ENCODE data around the gene RASEF. TPM values are rescaled to one million over a fixed set of nuclear protein-coding genes. Genes with fewer than 3 reads are reported as not detected.

Gene RASEF
- total and polyA plus RNA-seq, 2 donors (not counting 3 experiments of a cell fraction or from before 2014, with no cell fraction given) = 0.11 TPM; not detected in 1

DNA sequence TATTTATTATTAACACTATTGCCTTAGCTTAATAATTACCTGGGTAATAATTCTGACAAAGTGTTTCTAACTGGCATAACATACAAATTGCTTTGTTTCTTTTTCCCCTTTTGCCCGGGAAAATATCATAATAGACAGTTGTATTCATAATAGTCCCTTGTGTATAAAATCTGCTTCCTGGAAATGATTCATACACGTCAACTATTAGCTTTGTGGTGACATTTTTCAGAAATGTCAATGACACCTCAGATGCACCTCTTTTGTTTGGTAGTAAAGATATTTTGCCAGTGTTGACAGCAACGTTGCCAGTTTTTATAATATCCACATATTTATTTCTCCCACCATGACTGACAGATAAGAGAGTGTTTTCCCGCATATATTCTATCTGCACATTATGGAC, 73.0 kb downstream of the RASEF start:
- H3K9me1 ChIP-seq (replicated peaks; ENCODE audit: control insufficient read depth, extremely low read depth, insufficient read depth, low read length) = no peaks in the 10 kb centered on the region
- H3K27me3 ChIP-seq (ENCODE audit: control insufficient read depth in 2 of 2, insufficient read depth in 2 of 2, low read length in 2 of 2) = no peaks in the 10 kb centered on the region
- H2AFZ ChIP-seq (ENCODE audit: low read depth, low read length) = no peak overlapping the region
- no peaks in the 10 kb centered on the region for H3K9me3 ChIP-seq (replicated peaks; ENCODE audit: control insufficient read depth, insufficient read depth, low read length)
- intact Hi-C loops (cut with micrococcal nuclease) = no loop called here
- ChIA-PET CTCF (no interaction called here), POLR2A (no interaction called here)
- no peaks in the 10 kb centered on the region for H4K20me1 ChIP-seq (replicated peaks; ENCODE audit: control insufficient read depth, extremely low read depth, insufficient read depth, low read length)
- FAIRE-seq = no peak
- H3K4me3 ChIP-seq (replicated peaks in 1 of 3; ENCODE audit: insufficient read depth in 1 of 3, low read depth in 1 of 3, low read length in 3 of 3) = no peak overlapping the region
- DNase-seq (ENCODE audit: low read depth, low spot score) = no peak
- dilution Hi-C loops (cut with MboI; ENCODE audit: extremely low pct_ligation_motif_present, low sequenced_read_pairs) = no loop called here
- no peaks in the 10 kb centered on the region for H3K36me3 ChIP-seq (ENCODE audit: control insufficient read depth in 2 of 2, extremely low read depth in 1 of 2, insufficient read depth in 2 of 2, low read length in 2 of 2)
- TF ChIP-seq, protein P1, sequence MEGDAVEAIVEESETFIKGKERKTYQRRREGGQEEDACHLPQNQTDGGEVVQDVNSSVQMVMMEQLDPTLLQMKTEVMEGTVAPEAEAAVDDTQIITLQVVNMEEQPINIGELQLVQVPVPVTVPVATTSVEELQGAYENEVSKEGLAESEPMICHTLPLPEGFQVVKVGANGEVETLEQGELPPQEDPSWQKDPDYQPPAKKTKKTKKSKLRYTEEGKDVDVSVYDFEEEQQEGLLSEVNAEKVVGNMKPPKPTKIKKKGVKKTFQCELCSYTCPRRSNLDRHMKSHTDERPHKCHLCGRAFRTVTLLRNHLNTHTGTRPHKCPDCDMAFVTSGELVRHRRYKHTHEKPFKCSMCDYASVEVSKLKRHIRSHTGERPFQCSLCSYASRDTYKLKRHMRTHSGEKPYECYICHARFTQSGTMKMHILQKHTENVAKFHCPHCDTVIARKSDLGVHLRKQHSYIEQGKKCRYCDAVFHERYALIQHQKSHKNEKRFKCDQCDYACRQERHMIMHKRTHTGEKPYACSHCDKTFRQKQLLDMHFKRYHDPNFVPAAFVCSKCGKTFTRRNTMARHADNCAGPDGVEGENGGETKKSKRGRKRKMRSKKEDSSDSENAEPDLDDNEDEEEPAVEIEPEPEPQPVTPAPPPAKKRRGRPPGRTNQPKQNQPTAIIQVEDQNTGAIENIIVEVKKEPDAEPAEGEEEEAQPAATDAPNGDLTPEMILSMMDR (IDR thresholded peaks at IDR 0.05; ENCODE audit: extremely low read depth in 1 of 2, insufficient read depth in 1 of 2, low read depth in 1 of 2, low read length in 2 of 2) = no peak
- TF ChIP-seq, protein P2, sequence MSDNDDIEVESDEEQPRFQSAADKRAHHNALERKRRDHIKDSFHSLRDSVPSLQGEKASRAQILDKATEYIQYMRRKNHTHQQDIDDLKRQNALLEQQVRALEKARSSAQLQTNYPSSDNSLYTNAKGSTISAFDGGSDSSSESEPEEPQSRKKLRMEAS (IDR thresholded peaks at IDR 0.05; ENCODE audit: insufficient read depth, insufficient read length) = no peak
- no peak for TF ChIP-seq JUN (IDR thresholded peaks at IDR 0.05; ENCODE audit: borderline replicate concordance, insufficient read depth, insufficient read length, low read depth)
- H3K9ac ChIP-seq (replicated peaks; ENCODE audit: extremely low read depth, insufficient read depth, low read length) = no peak overlapping the region
- no peak overlapping the region for H3K4me2 ChIP-seq (ENCODE audit: insufficient read depth, low read length)
- H3K27ac ChIP-seq (ENCODE audit: insufficient read depth, low read depth, low read length) = no peak overlapping the region
- no peaks in the 10 kb centered on the region for H3K79me2 ChIP-seq (ENCODE audit: control insufficient read depth, insufficient read depth, low read length)
- no TSS peak for BruUV-seq (replicated peaks)
- no peaks in the 10 kb centered on the region for H3K4me1 ChIP-seq (ENCODE audit: control insufficient read depth, extremely low read depth, insufficient read depth, low read length)

DNA sequence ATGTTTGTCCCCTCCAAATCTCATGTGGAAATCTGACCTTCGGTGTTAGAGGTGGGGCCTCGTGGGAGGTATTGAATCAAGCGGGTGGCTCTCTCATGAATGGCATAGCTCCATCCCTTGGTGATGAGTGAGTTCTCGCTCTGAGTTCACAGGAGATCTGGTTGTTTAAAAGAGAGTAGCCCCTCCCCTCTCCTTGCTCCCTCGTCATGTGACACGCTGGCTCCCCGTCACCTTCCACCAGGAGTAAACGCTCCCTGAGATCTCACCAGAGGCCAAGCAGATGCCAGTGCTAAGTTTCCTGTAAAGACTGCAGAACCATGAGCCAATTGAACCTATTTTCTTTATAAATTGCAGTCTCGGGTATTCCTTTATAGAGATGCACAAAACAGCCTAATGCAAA, 74.5 kb downstream of the RASEF start:
- TF ChIP-seq JUN (IDR thresholded peaks at IDR 0.05; ENCODE audit: borderline replicate concordance, insufficient read depth, insufficient read length, low read depth) (no peak), FOS (IDR thresholded peaks at IDR 0.05; ENCODE audit: borderline replicate concordance, insufficient read depth, low read length) (no peak), POLR2AphosphoS5 (IDR thresholded peaks at IDR 0.05; ENCODE audit: insufficient read depth, low read depth, low read length) (no peak)
- TF ChIP-seq, protein P2 (IDR thresholded peaks at IDR 0.05; ENCODE audit: insufficient read depth, insufficient read length) = no peak
- ChIA-PET CTCF (no interaction called here), POLR2A (no interaction called here)
- dilution Hi-C loops (cut with MboI; ENCODE audit: extremely low pct_ligation_motif_present, low sequenced_read_pairs) (no loop called here), intact Hi-C loops (cut with micrococcal nuclease) (no loop called here)
- Histone ChIP-seq H3K4me2 (ENCODE audit: insufficient read depth, low read length) (no peak overlapping the region), H3K9me1 (replicated peaks; ENCODE audit: control insufficient read depth, extremely low read depth, insufficient read depth, low read length) (no peaks in the 10 kb centered on the region), H3K27me3 (ENCODE audit: control insufficient read depth in 2 of 2, insufficient read depth in 2 of 2, low read length in 2 of 2) (no peaks in the 10 kb centered on the region), H4K20me1 (replicated peaks; ENCODE audit: control insufficient read depth, extremely low read depth, insufficient read depth, low read length) (no peaks in the 10 kb centered on the region), H3K9ac (replicated peaks; ENCODE audit: extremely low read depth, insufficient read depth, low read length) (no peak overlapping the region), H3K9me3 (replicated peaks; ENCODE audit: control insufficient read depth, insufficient read depth, low read length) (no peaks in the 10 kb centered on the region), H3K4me1 (ENCODE audit: control insufficient read depth, extremely low read depth, insufficient read depth, low read length) (no peaks in the 10 kb centered on the region), H3K79me2 (ENCODE audit: control insufficient read depth, insufficient read depth, low read length) (no peaks in the 10 kb centered on the region), H2AFZ (ENCODE audit: low read depth, low read length) (no peak overlapping the region), H3K4me3 (replicated peaks in 1 of 3; ENCODE audit: insufficient read depth in 1 of 3, low read depth in 1 of 3, low read length in 3 of 3) (no peak overlapping the region), H3K27ac (ENCODE audit: insufficient read depth, low read depth, low read length) (no peak overlapping the region), H3K36me3 (ENCODE audit: control insufficient read depth in 2 of 2, extremely low read depth in 1 of 2, insufficient read depth in 2 of 2, low read length in 2 of 2) (no peaks in the 10 kb centered on the region)
- no TSS peak for BruUV-seq (replicated peaks)
- FAIRE-seq (no peak), DNase-seq (ENCODE audit: low read depth, low spot score) (no peak)
